ENCODE results near the gene SKA1.

DNA sequence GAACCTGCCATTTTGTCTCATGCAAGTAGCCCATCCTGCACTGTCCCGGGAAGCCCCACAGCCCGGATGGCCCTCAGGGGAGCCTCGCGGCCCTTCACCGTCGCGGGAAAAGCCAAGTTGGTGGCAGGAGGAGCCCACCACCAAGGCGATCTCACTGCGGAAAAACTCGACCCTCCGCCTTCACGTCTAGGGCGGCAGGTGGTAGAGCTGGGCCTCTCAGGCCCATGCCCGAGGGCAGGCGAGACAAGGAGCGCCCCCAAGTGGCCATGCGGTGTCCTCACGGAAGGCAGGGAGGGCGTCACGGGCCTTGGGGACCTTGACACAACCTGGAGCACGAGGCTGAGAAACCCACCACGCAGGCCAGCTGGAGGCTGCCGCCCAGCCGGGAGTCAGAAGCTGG lies 34.8 kb upstream of the SKA1 start:
- TF ChIP-seq, protein P1, sequence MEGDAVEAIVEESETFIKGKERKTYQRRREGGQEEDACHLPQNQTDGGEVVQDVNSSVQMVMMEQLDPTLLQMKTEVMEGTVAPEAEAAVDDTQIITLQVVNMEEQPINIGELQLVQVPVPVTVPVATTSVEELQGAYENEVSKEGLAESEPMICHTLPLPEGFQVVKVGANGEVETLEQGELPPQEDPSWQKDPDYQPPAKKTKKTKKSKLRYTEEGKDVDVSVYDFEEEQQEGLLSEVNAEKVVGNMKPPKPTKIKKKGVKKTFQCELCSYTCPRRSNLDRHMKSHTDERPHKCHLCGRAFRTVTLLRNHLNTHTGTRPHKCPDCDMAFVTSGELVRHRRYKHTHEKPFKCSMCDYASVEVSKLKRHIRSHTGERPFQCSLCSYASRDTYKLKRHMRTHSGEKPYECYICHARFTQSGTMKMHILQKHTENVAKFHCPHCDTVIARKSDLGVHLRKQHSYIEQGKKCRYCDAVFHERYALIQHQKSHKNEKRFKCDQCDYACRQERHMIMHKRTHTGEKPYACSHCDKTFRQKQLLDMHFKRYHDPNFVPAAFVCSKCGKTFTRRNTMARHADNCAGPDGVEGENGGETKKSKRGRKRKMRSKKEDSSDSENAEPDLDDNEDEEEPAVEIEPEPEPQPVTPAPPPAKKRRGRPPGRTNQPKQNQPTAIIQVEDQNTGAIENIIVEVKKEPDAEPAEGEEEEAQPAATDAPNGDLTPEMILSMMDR (conservative IDR thresholded peaks at IDR 0.05 in 1 of 2, IDR thresholded peaks at IDR 0.05 in 1 of 2; ENCODE audit: low read depth in 1 of 2, low read length in 2 of 2), result no peak
- no peak for TF ChIP-seq EZH2 (IDR thresholded peaks at IDR 0.05; ENCODE audit: low read length, missing control alignments)

Measured in fibroblast of lung (primary cell).